HEK293 (cell line): Measurements from ENCODE around the gene INSYN2A.

Experiments
- CTCF ChIA-PET: fragments of 350-600 bp; formaldehyde crosslinking; extraction: SDS; loops from one replicate; lab custom pipeline; 2021; ENCODE audit warnings: antibody characterized with exemption; lab: Yijun Ruan, JAX
- POLR2A ChIA-PET: fragments of 300-600 bp; formaldehyde crosslinking; extraction: SDS; loops from one replicate; lab custom pipeline; 2020; ENCODE audit warnings: antibody characterized with exemption, inconsistent platforms; lab: Yijun Ruan, JAX
- H3K27ac ChIP-seq: fragments of 200-500 bp; sonication (Bioruptor generic); 2 replicates; pipeline ENCODE4 v1.5.1; 2014; ENCODE audit warnings: low read depth, low read length, control low read depth, inconsistent platforms; ENCODE audit errors: extremely low read depth
- H3K36me3 ChIP-seq, 2 experiments: fragments of 200-500 bp in 1 of 2; sonication (Bioruptor generic) in 1 of 2; 1 replicate in 1 of 2; 2 replicates in 1 of 2; pipeline ENCODE4 v1.5.1; 2014 to 2017; ENCODE audit warnings: inconsistent platforms in 2 of 2, low read length in 2 of 2; ENCODE audit not compliant: control insufficient read depth in 2 of 2, insufficient read depth in 1 of 2
- H3K4me1 ChIP-seq: fragments of 200-500 bp; sonication (Bioruptor generic); 2 replicates; pipeline ENCODE4 v1.5.1; 2014; ENCODE audit warnings: mild to moderate bottlenecking, low read length, inconsistent platforms; ENCODE audit not compliant: control insufficient read depth, insufficient read depth
- H3K4me3 ChIP-seq: 2 replicates; pipeline ENCODE4 v1.5.1; 2011; ENCODE audit warnings: low read depth, mild to moderate bottlenecking, control low read depth, low read length, moderate library complexity
- H3K9me3 ChIP-seq: fragments of 200-500 bp; sonication (Bioruptor generic); 2 replicates; pipeline ENCODE4 v1.5.1; 2014; ENCODE audit warnings: low read depth, low read length, inconsistent platforms; ENCODE audit not compliant: control insufficient read depth, insufficient read depth
- EGR2 ChIP-seq: fragments of 450-650 bp; formaldehyde crosslinking; IDR thresholded peaks from 2 replicates; pipeline ENCODE4 v1.5.1; 2016; ENCODE audit warnings: low read depth, missing biosample characterization, missing genetic modification characterization
- GFI1B ChIP-seq: fragments of 450-650 bp; formaldehyde crosslinking; IDR thresholded peaks from 2 replicates; pipeline ENCODE4 v1.5.1; 2016; ENCODE audit warnings: missing biosample characterization, missing genetic modification characterization
- GLI2 ChIP-seq: fragments of 450-650 bp; formaldehyde crosslinking; IDR thresholded peaks from 2 replicates; pipeline ENCODE4; 2017; ENCODE audit warnings: missing biosample characterization, missing genetic modification characterization, low read depth, borderline replicate concordance
- KLF8 ChIP-seq: fragments of 450-650 bp; formaldehyde crosslinking; IDR thresholded peaks from 2 replicates; pipeline ENCODE4 v1.5.1; 2016; ENCODE audit warnings: missing biosample characterization, missing genetic modification characterization
- OSR2 ChIP-seq: fragments of 450-650 bp; formaldehyde crosslinking; IDR thresholded peaks from 2 replicates; pipeline ENCODE4 v1.5.1; 2016; ENCODE audit warnings: missing biosample characterization, missing genetic modification characterization
- PRDM4 ChIP-seq: fragments of 450-650 bp; formaldehyde crosslinking; IDR thresholded peaks from 2 replicates; pipeline ENCODE4 v1.5.1; 2017; ENCODE audit warnings: missing biosample characterization, missing genetic modification characterization
- TSHZ1 ChIP-seq: fragments of 450-650 bp; formaldehyde crosslinking; IDR thresholded peaks from 2 replicates; pipeline ENCODE4 v1.5.1; 2016; ENCODE audit warnings: missing biosample characterization, missing genetic modification characterization, borderline replicate concordance
- ZEB2 ChIP-seq: fragments of 450-650 bp; formaldehyde crosslinking; IDR thresholded peaks from 2 replicates; pipeline ENCODE4 v1.5.1; 2016; ENCODE audit warnings: missing biosample characterization, missing genetic modification characterization
- ZFP69B ChIP-seq: fragments of 450-650 bp; formaldehyde crosslinking; IDR thresholded peaks from 2 replicates; pipeline ENCODE4 v1.5.1; 2016; ENCODE audit warnings: missing biosample characterization, missing genetic modification characterization
- ZNF112 ChIP-seq: fragments of 450-650 bp; formaldehyde crosslinking; IDR thresholded peaks from 2 replicates; pipeline ENCODE4 v1.5.0; 2017; ENCODE audit warnings: missing biosample characterization, missing genetic modification characterization
- ZNF133 ChIP-seq: fragments of 450-650 bp; formaldehyde crosslinking; IDR thresholded peaks from 2 replicates; pipeline ENCODE4 v1.5.1; 2016; ENCODE audit warnings: missing biosample characterization, missing genetic modification characterization
- ZNF138 ChIP-seq: fragments of 450-650 bp; formaldehyde crosslinking; IDR thresholded peaks from 2 replicates; pipeline ENCODE4 v1.5.1; 2016; ENCODE audit warnings: missing biosample characterization, missing genetic modification characterization, borderline replicate concordance
- ZNF157 ChIP-seq: fragments of 450-650 bp; formaldehyde crosslinking; IDR thresholded peaks from 2 replicates; pipeline ENCODE4 v1.5.1; 2016; ENCODE audit warnings: missing biosample characterization, missing genetic modification characterization
- ZNF174 ChIP-seq: fragments of 450-650 bp; formaldehyde crosslinking; IDR thresholded peaks from 2 replicates; pipeline ENCODE4 v1.5.0; 2017; ENCODE audit warnings: missing biosample characterization, mild to moderate bottlenecking, missing genetic modification characterization
- ZNF426 ChIP-seq: fragments of 450-650 bp; formaldehyde crosslinking; IDR thresholded peaks from 2 replicates; pipeline ENCODE4 v1.5.1; 2017; ENCODE audit warnings: missing biosample characterization, missing genetic modification characterization, mild to moderate bottlenecking, inconsistent platforms, moderate library complexity
- ZNF433 ChIP-seq: fragments of 450-650 bp; formaldehyde crosslinking; IDR thresholded peaks from 2 replicates; pipeline ENCODE4 v1.5.1; 2016; ENCODE audit warnings: missing biosample characterization, missing genetic modification characterization, low read depth
- ZNF501 ChIP-seq: fragments of 450-650 bp; formaldehyde crosslinking; IDR thresholded peaks from 2 replicates; pipeline ENCODE4 v1.5.1; 2016; ENCODE audit warnings: missing biosample characterization, missing genetic modification characterization
- ZNF521 ChIP-seq: fragments of 450-650 bp; formaldehyde crosslinking; IDR thresholded peaks from 2 replicates; pipeline ENCODE4 v1.5.1; 2017; ENCODE audit warnings: missing biosample characterization, mild to moderate bottlenecking, missing genetic modification characterization
- ZNF544 ChIP-seq: fragments of 450-650 bp; formaldehyde crosslinking; IDR thresholded peaks from 2 replicates; pipeline ENCODE4 v1.5.0; 2017; ENCODE audit warnings: missing biosample characterization, missing genetic modification characterization
- ZNF560 ChIP-seq: fragments of 450-650 bp; formaldehyde crosslinking; IDR thresholded peaks from 2 replicates; pipeline ENCODE4 v1.5.1; 2017; ENCODE audit warnings: missing biosample characterization, missing genetic modification characterization, borderline replicate concordance
- ZNF571 ChIP-seq: fragments of 450-650 bp; formaldehyde crosslinking; IDR thresholded peaks from 2 replicates; pipeline ENCODE4 v1.5.0; 2017; ENCODE audit warnings: missing biosample characterization, missing genetic modification characterization
- ZNF747 ChIP-seq: fragments of 450-650 bp; formaldehyde crosslinking; IDR thresholded peaks from 2 replicates; pipeline ENCODE4 v1.5.1; 2016; ENCODE audit warnings: missing biosample characterization, missing genetic modification characterization
- ZNF837 ChIP-seq: fragments of 450-650 bp; formaldehyde crosslinking; IDR thresholded peaks from 2 replicates; pipeline ENCODE4 v1.5.1; 2016; ENCODE audit warnings: missing biosample characterization, missing genetic modification characterization
- ZSCAN30 ChIP-seq: fragments of 450-650 bp; IDR thresholded peaks from 2 replicates; pipeline ENCODE4 v1.5.1; 2018; ENCODE audit warnings: missing biosample characterization, mild to moderate bottlenecking, missing genetic modification characterization, moderate library complexity
- TF ChIP-seq, protein P1 (sequence below): fragments of 450-650 bp; formaldehyde crosslinking; IDR thresholded peaks from 2 replicates; pipeline ENCODE4 v1.5.1; 2016; ENCODE audit warnings: missing biosample characterization, missing genetic modification characterization, low read depth
- TF ChIP-seq, protein P2 (sequence below): fragments of 450-650 bp; formaldehyde crosslinking; conservative IDR thresholded peaks from 2 replicates; pipeline ENCODE4 v1.5.1; 2016; ENCODE audit warnings: low read depth, missing biosample characterization, missing genetic modification characterization

The INSYN2A gene

DNA sequence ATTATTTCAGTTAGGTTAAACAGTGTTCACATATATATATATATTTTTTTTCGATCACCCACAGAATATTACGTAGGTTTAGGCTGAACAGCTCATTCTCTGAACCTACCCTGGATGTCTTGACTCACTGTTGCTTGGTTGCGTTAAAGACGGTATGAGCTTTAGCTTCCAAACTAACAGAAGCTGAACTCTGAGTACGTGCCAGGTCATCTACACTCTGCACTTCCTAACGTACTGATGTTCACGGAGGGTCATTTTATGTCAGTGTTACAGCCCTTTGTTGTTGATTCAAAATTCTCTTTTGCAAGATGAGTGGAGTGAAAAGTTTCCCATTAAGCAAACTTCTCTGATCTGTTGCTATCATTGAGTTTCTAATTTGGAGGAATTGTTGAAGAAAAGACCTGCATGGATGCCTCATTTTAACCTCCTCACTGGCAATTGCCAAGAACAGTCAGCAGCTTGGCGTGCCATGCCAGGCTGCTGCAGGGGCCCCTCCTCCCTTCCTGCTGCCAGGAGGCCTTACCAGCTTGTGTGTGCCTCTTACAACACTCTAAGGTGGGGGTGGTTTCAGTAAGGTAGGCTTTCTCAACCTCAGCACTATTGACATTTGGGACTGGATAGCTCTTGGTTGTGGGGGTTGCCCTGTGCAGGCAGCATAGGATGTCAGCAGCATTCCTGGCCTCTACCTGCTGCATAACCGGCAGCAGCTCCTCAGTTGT is 44.3 kb downstream of the INSYN2A start (continued):
- TF ChIP-seq, protein P1, sequence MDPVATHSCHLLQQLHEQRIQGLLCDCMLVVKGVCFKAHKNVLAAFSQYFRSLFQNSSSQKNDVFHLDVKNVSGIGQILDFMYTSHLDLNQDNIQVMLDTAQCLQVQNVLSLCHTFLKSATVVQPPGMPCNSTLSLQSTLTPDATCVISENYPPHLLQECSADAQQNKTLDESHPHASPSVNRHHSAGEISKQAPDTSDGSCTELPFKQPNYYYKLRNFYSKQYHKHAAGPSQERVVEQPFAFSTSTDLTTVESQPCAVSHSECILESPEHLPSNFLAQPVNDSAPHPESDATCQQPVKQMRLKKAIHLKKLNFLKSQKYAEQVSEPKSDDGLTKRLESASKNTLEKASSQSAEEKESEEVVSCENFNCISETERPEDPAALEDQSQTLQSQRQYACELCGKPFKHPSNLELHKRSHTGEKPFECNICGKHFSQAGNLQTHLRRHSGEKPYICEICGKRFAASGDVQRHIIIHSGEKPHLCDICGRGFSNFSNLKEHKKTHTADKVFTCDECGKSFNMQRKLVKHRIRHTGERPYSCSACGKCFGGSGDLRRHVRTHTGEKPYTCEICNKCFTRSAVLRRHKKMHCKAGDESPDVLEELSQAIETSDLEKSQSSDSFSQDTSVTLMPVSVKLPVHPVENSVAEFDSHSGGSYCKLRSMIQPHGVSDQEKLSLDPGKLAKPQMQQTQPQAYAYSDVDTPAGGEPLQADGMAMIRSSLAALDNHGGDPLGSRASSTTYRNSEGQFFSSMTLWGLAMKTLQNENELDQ (tag by site-specific recombination): no peak
- TF ChIP-seq ZFP69B (tag by site-specific recombination): no peak
- no peak for TF ChIP-seq ZNF521 (tag by site-specific recombination)
- no peak for TF ChIP-seq PRDM4 (tag by site-specific recombination)
- TF ChIP-seq ZNF837 (tag by site-specific recombination): no peak
- no peak for TF ChIP-seq ZNF133 (tag by site-specific recombination)
- TF ChIP-seq ZSCAN30 (tag by site-specific recombination): no peak

- Histone ChIP-seq H3K27ac (no peak overlapping the region), H3K9me3 (no peaks in the 10 kb centered on the region), H3K4me3 (no peak overlapping the region), H3K4me1 (no peaks in the 10 kb centered on the region), H3K36me3 (no peaks in the 10 kb centered on the region)
- POLR2A ChIA-PET: no interaction called here
- CTCF ChIA-PET: no interaction called here
- no peak for TF ChIP-seq EGR2 (tag by site-specific recombination)
- TF ChIP-seq, protein P2, sequence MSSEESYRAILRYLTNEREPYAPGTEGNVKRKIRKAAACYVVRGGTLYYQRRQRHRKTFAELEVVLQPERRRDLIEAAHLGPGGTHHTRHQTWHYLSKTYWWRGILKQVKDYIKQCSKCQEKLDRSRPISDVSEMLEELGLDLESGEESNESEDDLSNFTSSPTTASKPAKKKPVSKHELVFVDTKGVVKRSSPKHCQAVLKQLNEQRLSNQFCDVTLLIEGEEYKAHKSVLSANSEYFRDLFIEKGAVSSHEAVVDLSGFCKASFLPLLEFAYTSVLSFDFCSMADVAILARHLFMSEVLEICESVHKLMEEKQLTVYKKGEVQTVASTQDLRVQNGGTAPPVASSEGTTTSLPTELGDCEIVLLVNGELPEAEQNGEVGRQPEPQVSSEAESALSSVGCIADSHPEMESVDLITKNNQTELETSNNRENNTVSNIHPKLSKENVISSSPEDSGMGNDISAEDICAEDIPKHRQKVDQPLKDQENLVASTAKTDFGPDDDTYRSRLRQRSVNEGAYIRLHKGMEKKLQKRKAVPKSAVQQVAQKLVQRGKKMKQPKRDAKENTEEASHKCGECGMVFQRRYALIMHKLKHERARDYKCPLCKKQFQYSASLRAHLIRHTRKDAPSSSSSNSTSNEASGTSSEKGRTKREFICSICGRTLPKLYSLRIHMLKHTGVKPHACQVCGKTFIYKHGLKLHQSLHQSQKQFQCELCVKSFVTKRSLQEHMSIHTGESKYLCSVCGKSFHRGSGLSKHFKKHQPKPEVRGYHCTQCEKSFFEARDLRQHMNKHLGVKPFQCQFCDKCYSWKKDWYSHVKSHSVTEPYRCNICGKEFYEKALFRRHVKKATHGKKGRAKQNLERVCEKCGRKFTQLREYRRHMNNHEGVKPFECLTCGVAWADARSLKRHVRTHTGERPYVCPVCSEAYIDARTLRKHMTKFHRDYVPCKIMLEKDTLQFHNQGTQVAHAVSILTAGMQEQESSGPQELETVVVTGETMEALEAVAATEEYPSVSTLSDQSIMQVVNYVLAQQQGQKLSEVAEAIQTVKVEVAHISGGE (tag by site-specific recombination): no peak
- TF ChIP-seq GLI2 (tag by site-specific recombination): no peak
- TF ChIP-seq ZNF112 (tag by site-specific recombination): no peak
- TF ChIP-seq ZNF433 (tag by site-specific recombination): no peak
- no peak for TF ChIP-seq ZNF501 (tag by site-specific recombination)
- TF ChIP-seq TSHZ1: no peak
- no peak for TF ChIP-seq ZNF157 (tag by site-specific recombination)
- TF ChIP-seq ZNF571 (tag by site-specific recombination): no peak
- TF ChIP-seq ZNF747 (tag by site-specific recombination): no peak
- no peak for TF ChIP-seq ZNF426
- no peak for TF ChIP-seq ZEB2
- TF ChIP-seq ZNF174 (tag by site-specific recombination): no peak
- TF ChIP-seq KLF8 (tag by site-specific recombination): no peak
- no peak for TF ChIP-seq OSR2 (tag by site-specific recombination)
- TF ChIP-seq ZNF560 (tag by site-specific recombination): no peak
- TF ChIP-seq ZNF138 (tag by site-specific recombination): no peak
- no peak for TF ChIP-seq GFI1B (tag by site-specific recombination)
- no peak for TF ChIP-seq ZNF544
These were observed 44.9 kb downstream of the INSYN2A start for GRCh38 chr10:127151541-127151940.
